ENCODE measurements around the gene KCNE1. TPM values are rescaled to one million over a fixed set of nuclear protein-coding genes. Genes with fewer than 3 reads are reported as not detected.
"Not testable (repeated sequence)": the region's sequence is repeated elsewhere in the genome, so short reads cannot be mapped to it uniquely, and the experiment has no call there.

Gene KCNE1
- total and polyA plus RNA-seq, 2 of the 4 experiments (the other 2 are of a cell fraction): 0.46 to 0.90 TPM

GRCh38 chr21:34459426-34459825 lies 52.6 kb downstream of the KCNE1 start:
- BruUV-seq (replicated peaks); H3K9me3 ChIP-seq (ENCODE audit: control insufficient read depth, insufficient read depth, low read length); H3K56ac ChIP-seq (ENCODE audit: extremely low read depth, insufficient read depth, low read length); H2AK9ac ChIP-seq (replicated peaks; ENCODE audit: low read depth, low read length, poor library complexity); H3K4me1 ChIP-seq (ENCODE audit: control insufficient read depth, insufficient read depth, low read length); H2AK5ac ChIP-seq (ENCODE audit: low read depth, low read length); in situ Hi-C loops (cut with MboI; ENCODE audit: low sequenced_read_pairs); H4K8ac ChIP-seq (ENCODE audit: low read depth in 2 of 2, low read length in 2 of 2); H2BK5ac ChIP-seq (ENCODE audit: low read depth, low read length, poor library complexity, severe bottlenecking); H3K18ac ChIP-seq (ENCODE audit: low read depth, low read length); H3K4ac ChIP-seq (ENCODE audit: low read depth, low read length); H2BK15ac ChIP-seq (ENCODE audit: low read depth, low read length); H3K36me3 ChIP-seq (ENCODE audit: control insufficient read depth, insufficient read depth, low read length); H2AFZ ChIP-seq (replicated peaks; ENCODE audit: low read length, poor library complexity); H3K27ac ChIP-seq (ENCODE audit: insufficient read depth, low read length); POLR2A ChIA-PET (ENCODE audit: unreplicated experiment); H3K79me1 ChIP-seq (ENCODE audit: low read depth in 1 of 2, low read length in 2 of 2); H3K9me1 ChIP-seq (ENCODE audit: insufficient read depth, low read length); CTCF ChIA-PET; H2BK120ac ChIP-seq (ENCODE audit: low read depth, low read length); H3K27me3 ChIP-seq (ENCODE audit: control insufficient read depth, insufficient read depth, low read length); H3K14ac ChIP-seq (replicated peaks; ENCODE audit: low read depth, low read length); H4K91ac ChIP-seq (ENCODE audit: insufficient read depth, low read depth, low read length); intact Hi-C loops (cut with micrococcal nuclease); H4K5ac ChIP-seq (ENCODE audit: low read depth, low read length); H3K4me3 ChIP-seq (ENCODE audit: insufficient read depth, low read depth, low read length); H3K9ac ChIP-seq (ENCODE audit: low read depth, low read length); H3K23ac ChIP-seq (ENCODE audit: low read depth, low read length); H4K20me1 ChIP-seq (ENCODE audit: insufficient read depth, low read length); dilution Hi-C loops (cut with HindIII; ENCODE audit: low sequenced_read_pairs, unreplicated experiment); H2BK20ac ChIP-seq (ENCODE audit: low read depth, low read length); H3K4me2 ChIP-seq (ENCODE audit: low read depth, low read length); DNase-seq: not testable (repeated sequence)
- WGBS, 2 experiments (ENCODE audit: extremely low coverage in 2 of 2, insufficient read length in 1 of 2): no CpG with 5 or more reads among the region's 36 CpGs
- ATAC-seq (ENCODE audit: low read depth): peak; percentile 94

DNA sequence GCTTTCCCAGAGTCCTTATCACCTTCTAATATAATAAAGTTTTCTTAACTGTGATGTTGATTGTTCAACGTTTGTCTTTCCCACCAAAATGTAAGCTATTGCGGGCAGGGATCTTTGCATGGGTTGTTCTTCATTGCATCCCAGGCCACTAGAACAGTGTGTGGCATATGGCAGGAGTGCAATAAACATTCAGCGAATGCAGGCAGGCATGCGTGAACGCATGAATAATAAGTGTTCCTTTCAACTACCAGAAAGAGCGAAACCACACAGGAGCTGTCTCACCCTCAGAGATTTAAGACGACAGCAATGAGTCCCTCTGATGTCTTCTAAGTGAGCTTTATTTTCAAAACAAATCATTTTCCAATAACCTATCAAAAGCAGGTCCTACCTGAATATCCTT lies 53.7 kb downstream of the KCNE1 start:
- H3K79me1 ChIP-seq (ENCODE audit: low read depth in 1 of 2, low read length in 2 of 2); H3K4me3 ChIP-seq (ENCODE audit: insufficient read depth, low read depth, low read length); POLR2A ChIA-PET (ENCODE audit: unreplicated experiment); H3K9ac ChIP-seq (ENCODE audit: low read depth, low read length); H3K18ac ChIP-seq (ENCODE audit: low read depth, low read length); H3K4me1 ChIP-seq (ENCODE audit: control insufficient read depth, insufficient read depth, low read length); H3K23ac ChIP-seq (ENCODE audit: low read depth, low read length); H3K27ac ChIP-seq (ENCODE audit: insufficient read depth, low read length); H3K56ac ChIP-seq (ENCODE audit: extremely low read depth, insufficient read depth, low read length); H3K27me3 ChIP-seq (ENCODE audit: control insufficient read depth, insufficient read depth, low read length); in situ Hi-C loops (cut with MboI; ENCODE audit: low sequenced_read_pairs); dilution Hi-C loops (cut with HindIII; ENCODE audit: low sequenced_read_pairs, unreplicated experiment); H2BK20ac ChIP-seq (ENCODE audit: low read depth, low read length); H2AK9ac ChIP-seq (replicated peaks; ENCODE audit: low read depth, low read length, poor library complexity); ATAC-seq (ENCODE audit: low read depth); H2BK5ac ChIP-seq (ENCODE audit: low read depth, low read length, poor library complexity, severe bottlenecking); H4K8ac ChIP-seq (ENCODE audit: low read depth in 2 of 2, low read length in 2 of 2); H2BK15ac ChIP-seq (ENCODE audit: low read depth, low read length); H2BK120ac ChIP-seq (ENCODE audit: low read depth, low read length); H2AK5ac ChIP-seq (ENCODE audit: low read depth, low read length); intact Hi-C loops (cut with micrococcal nuclease); H3K36me3 ChIP-seq (ENCODE audit: control insufficient read depth, insufficient read depth, low read length); CTCF ChIA-PET; H2AFZ ChIP-seq (replicated peaks; ENCODE audit: low read length, poor library complexity); H4K91ac ChIP-seq (ENCODE audit: insufficient read depth, low read depth, low read length); H3K9me1 ChIP-seq (ENCODE audit: insufficient read depth, low read length); H3K4ac ChIP-seq (ENCODE audit: low read depth, low read length); H4K20me1 ChIP-seq (ENCODE audit: insufficient read depth, low read length); BruUV-seq (replicated peaks); H3K4me2 ChIP-seq (ENCODE audit: low read depth, low read length); DNase-seq; H4K5ac ChIP-seq (ENCODE audit: low read depth, low read length); H3K14ac ChIP-seq (replicated peaks; ENCODE audit: low read depth, low read length); H3K9me3 ChIP-seq (ENCODE audit: control insufficient read depth, insufficient read depth, low read length): not testable (repeated sequence)
- no CpG with 5 or more reads among the region's 7 CpGs for WGBS, 2 experiments (ENCODE audit: extremely low coverage in 2 of 2, insufficient read length in 1 of 2)
